GM12865 (cell line): Measurements from ENCODE around the gene ATP5F1E.

Experiments used
- DNase-seq: peaks from one replicate; pipeline ENCODE4 v3.0.0; 2010; ENCODE audit warnings: low read depth
- H3K4me3 ChIP-seq: 2 replicates; pipeline ENCODE4 v1.5.1; 2011; ENCODE audit warnings: mild to moderate bottlenecking, low read depth, low read length, control low read depth
- CTCF ChIP-seq: IDR thresholded peaks from 2 replicates; pipeline ENCODE4 v1.5.1; 2011; ENCODE audit warnings: low read length, control low read depth, low read depth, inconsistent platforms; ENCODE audit not compliant: insufficient read depth; ENCODE audit errors: missing control alignments

The ATP5F1E gene

GRCh38 chr20:59006167-59006863 is 25.8 kb downstream of the ATP5F1E start:
- no peak for TF ChIP-seq CTCF
- H3K4me3 ChIP-seq, result peak overlapping the region; percentile 82
- DNase-seq, result peak; percentile 48

DNA sequence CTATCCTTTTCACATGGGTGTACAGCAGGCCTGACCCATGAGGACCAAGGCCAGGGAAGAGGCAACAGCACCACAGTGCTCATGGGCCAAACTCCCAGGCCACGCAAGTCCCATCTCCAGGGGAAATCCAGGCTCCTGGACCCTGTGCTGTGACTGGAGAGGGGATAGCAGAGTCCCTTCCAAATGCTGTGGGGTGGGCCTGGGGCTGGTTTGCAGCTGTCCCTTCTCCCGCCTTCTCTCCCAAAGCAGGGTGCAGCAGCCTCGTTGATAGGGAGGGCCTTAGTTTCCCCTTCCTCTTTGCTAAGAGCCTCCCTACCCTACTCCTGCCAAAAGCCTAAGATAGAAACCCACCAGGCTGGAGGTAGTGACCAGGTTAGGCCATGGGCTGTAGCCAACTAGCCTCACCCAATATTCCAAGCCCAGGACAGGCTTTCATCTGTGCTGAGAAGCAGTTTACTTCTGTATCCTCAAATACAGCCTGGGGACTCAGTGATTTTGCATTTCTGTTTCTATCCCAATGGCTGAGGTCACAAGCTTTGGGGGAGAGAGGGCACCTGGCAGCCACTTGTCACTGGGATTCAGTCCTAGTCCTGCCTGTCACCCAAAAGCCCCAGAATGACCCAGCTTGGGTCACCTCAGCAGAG is 26.5 kb downstream of the ATP5F1E start:
- no peak for TF ChIP-seq CTCF
- H3K4me3 ChIP-seq, result peak overlapping the region; percentile 82
- no peak for DNase-seq

GRCh38 chr20:59004763-59005522 is 27.2 kb downstream of the ATP5F1E start:
- TF ChIP-seq CTCF, result no peak
- DNase-seq, result peak; percentile 96
- H3K4me3 ChIP-seq, result peak overlapping the region; percentile 82

DNA sequence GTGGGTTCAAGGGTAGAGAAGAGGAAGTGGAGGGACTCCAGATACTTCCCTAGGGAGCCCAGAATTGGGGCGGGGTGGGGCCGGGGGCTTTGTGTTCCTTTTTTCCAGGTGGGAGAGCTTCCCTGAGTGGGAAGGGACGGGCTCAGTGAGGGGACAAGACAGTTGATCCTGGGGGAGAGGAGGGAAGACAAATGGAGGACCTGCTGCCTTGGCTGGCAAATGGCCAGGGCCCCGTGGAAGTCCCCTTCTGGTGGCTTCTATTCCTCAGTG is 27.7 kb downstream of the ATP5F1E start:
- H3K4me3 ChIP-seq, result peak overlapping the region; percentile 82
- TF ChIP-seq CTCF, result no peak
- no peak for DNase-seq

- TF ChIP-seq CTCF, result no peak
- H3K4me3 ChIP-seq, result peak overlapping the region; percentile 82
- no peak for DNase-seq
These were observed 28.2 kb downstream of the ATP5F1E start for GRCh38 chr20:59003836-59004492.

- H3K4me3 ChIP-seq, result no peak overlapping the region
- TF ChIP-seq CTCF, result no peak
- DNase-seq, result no peak
These were observed 29.2 kb downstream of the ATP5F1E start for GRCh38 chr20:59002874-59003399.
